CD4-positive, alpha-beta T cell treated with Interleukin-6 at 100 ng/mL for 8 hours (primary cell): ENCODE results near the gene CRBN.

ENCODE experiments used
- DNase-seq: peaks from one replicate; pipeline ENCODE4 v3.0.0-alpha.2; 2020; ENCODE audit warnings: mixed read lengths, low spot score

Gene CRBN

GRCh38 chr3:3110299-3110630 lies 69.2 kb downstream of the CRBN start, which contains the start of gene IL5RA:
IL5RA (minus strand) TSS chr3:3110374; CDS start chr3:3104984, 5,390 bp downstream.
- peak; percentile 23 for DNase-seq

- no peak for DNase-seq
Measured at GRCh38 chr3:3109407-3110298, 69.8 kb downstream of the CRBN start.

GRCh38 chr3:3107858-3108257 lies 71.6 kb downstream of the CRBN start:
- no peak for DNase-seq

GRCh38 chr3:3107181-3107580 lies 72.3 kb downstream of the CRBN start:
- no peak for DNase-seq

- DNase-seq: no peak
Measured at GRCh38 chr3:3105815-3106214, 73.7 kb downstream of the CRBN start.

- no peak for DNase-seq
Measured at GRCh38 chr3:3105246-3105645, 74.2 kb downstream of the CRBN start.

GRCh38 chr3:3102751-3103150 lies 76.7 kb downstream of the CRBN start:
- no peak for DNase-seq

GRCh38 chr3:3101660-3102458 lies 77.6 kb downstream of the CRBN start:
- no peak for DNase-seq
